GM12872 (cell line): ENCODE measurements around the gene PPP1R3C.

Source experiments
- TF ChIP-seq, protein P1 (sequence below): IDR thresholded peaks from 3 replicates; pipeline ENCODE4 v1.5.1; 2011; ENCODE audit warnings: low read depth, mild to moderate bottlenecking, low read length, moderate library complexity; ENCODE audit not compliant: insufficient read depth

Gene PPP1R3C

GRCh38 chr10:91604553-91605534 lies 28.0 kb downstream of the PPP1R3C start:
- TF ChIP-seq, protein P1, sequence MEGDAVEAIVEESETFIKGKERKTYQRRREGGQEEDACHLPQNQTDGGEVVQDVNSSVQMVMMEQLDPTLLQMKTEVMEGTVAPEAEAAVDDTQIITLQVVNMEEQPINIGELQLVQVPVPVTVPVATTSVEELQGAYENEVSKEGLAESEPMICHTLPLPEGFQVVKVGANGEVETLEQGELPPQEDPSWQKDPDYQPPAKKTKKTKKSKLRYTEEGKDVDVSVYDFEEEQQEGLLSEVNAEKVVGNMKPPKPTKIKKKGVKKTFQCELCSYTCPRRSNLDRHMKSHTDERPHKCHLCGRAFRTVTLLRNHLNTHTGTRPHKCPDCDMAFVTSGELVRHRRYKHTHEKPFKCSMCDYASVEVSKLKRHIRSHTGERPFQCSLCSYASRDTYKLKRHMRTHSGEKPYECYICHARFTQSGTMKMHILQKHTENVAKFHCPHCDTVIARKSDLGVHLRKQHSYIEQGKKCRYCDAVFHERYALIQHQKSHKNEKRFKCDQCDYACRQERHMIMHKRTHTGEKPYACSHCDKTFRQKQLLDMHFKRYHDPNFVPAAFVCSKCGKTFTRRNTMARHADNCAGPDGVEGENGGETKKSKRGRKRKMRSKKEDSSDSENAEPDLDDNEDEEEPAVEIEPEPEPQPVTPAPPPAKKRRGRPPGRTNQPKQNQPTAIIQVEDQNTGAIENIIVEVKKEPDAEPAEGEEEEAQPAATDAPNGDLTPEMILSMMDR = no peak

GRCh38 chr10:91603931-91604331 lies 28.9 kb downstream of the PPP1R3C start:
- TF ChIP-seq, protein P1 = no peak

- TF ChIP-seq, protein P1 = no peak
Measured at GRCh38 chr10:91602868-91603568, 29.9 kb downstream of the PPP1R3C start.

DNA sequence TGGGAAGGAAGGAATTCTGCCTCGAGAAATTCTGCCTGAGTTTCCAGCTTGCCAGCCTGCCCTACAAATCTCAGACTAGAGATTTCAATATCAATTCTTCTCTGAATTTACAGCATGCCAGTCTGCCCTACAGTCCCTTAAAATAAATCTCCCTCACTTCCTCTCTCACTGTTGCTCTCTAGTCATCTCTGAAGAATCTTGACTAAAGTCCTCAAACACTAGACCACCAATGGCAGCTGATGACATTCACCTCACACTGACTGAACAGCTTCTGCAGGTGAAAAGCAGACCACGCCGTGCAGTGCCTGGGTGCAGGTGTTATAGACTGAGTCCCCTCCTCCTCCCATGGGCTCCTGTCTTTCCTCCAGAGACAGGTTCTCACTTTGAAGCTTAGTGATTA lies 30.4 kb downstream of the PPP1R3C start:
- TF ChIP-seq, protein P1 = no peak

GRCh38 chr10:91601212-91601611 lies 31.7 kb downstream of the PPP1R3C start:
- TF ChIP-seq, protein P1 = no peak

GRCh38 chr10:91598211-91598977 lies 34.5 kb downstream of the PPP1R3C start:
- TF ChIP-seq, protein P1 = no peak
